Measurements from ENCODE around the gene MT1X. TPM values are rescaled to one million over a fixed set of nuclear protein-coding genes. Genes with fewer than 3 reads are reported as not detected.

The MT1X gene
- total and polyA plus RNA-seq, 2 experiments from 2014 or later: 293 to 942 TPM

DNA sequence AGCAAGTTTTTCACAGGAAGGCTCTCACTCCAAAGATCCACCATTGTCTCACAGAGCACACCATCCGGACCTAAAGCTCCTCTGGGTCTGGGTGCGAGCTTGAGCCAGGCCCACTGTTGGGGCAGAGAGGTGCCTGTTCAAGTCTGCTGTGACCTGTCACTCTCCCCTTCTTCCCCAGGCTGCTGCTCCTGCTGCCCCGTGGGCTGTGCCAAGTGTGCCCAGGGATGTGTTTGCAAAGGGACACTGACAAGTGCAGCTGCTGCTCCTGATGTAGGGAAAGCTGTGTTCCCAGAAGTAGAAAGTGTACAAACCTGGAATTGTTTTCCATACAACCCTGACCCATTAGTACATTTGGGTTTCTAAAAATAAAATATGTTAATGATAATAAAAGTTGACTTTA, 4.8 kb upstream of the MT1X start (continued):
- TF ChIP-seq, protein P1, sequence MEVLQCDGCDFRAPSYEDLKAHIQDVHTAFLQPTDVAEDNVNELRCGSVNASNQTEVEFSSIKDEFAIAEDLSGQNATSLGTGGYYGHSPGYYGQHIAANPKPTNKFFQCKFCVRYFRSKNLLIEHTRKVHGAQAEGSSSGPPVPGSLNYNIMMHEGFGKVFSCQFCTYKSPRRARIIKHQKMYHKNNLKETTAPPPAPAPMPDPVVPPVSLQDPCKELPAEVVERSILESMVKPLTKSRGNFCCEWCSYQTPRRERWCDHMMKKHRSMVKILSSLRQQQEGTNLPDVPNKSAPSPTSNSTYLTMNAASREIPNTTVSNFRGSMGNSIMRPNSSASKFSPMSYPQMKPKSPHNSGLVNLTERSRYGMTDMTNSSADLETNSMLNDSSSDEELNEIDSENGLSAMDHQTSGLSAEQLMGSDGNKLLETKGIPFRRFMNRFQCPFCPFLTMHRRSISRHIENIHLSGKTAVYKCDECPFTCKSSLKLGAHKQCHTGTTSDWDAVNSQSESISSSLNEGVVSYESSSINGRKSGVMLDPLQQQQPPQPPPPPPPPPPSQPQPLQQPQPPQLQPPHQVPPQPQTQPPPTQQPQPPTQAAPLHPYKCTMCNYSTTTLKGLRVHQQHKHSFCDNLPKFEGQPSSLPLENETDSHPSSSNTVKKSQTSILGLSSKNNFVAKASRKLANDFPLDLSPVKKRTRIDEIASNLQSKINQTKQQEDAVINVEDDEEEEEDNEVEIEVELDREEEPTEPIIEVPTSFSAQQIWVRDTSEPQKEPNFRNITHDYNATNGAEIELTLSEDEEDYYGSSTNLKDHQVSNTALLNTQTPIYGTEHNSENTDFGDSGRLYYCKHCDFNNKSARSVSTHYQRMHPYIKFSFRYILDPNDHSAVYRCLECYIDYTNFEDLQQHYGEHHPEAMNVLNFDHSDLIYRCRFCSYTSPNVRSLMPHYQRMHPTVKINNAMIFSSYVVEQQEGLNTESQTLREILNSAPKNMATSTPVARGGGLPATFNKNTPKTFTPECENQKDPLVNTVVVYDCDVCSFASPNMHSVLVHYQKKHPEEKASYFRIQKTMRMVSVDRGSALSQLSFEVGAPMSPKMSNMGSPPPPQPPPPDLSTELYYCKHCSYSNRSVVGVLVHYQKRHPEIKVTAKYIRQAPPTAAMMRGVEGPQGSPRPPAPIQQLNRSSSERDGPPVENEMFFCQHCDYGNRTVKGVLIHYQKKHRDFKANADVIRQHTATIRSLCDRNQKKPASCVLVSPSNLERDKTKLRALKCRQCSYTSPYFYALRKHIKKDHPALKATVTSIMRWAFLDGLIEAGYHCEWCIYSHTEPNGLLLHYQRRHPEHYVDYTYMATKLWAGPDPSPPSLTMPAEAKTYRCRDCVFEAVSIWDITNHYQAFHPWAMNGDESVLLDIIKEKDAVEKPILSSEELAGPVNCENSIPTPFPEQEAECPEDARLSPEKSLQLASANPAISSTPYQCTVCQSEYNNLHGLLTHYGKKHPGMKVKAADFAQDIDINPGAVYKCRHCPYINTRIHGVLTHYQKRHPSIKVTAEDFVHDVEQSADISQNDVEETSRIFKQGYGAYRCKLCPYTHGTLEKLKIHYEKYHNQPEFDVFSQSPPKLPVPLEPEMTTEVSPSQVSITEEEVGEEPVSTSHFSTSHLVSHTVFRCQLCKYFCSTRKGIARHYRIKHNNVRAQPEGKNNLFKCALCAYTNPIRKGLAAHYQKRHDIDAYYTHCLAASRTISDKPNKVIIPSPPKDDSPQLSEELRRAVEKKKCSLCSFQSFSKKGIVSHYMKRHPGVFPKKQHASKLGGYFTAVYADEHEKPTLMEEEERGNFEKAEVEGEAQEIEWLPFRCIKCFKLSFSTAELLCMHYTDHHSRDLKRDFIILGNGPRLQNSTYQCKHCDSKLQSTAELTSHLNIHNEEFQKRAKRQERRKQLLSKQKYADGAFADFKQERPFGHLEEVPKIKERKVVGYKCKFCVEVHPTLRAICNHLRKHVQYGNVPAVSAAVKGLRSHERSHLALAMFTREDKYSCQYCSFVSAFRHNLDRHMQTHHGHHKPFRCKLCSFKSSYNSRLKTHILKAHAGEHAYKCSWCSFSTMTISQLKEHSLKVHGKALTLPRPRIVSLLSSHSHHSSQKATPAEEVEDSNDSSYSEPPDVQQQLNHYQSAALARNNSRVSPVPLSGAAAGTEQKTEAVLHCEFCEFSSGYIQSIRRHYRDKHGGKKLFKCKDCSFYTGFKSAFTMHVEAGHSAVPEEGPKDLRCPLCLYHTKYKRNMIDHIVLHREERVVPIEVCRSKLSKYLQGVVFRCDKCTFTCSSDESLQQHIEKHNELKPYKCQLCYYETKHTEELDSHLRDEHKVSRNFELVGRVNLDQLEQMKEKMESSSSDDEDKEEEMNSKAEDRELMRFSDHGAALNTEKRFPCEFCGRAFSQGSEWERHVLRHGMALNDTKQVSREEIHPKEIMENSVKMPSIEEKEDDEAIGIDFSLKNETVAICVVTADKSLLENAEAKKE (CRISPR knock-in tag; IDR thresholded peaks at IDR 0.05): no peak
- TF ChIP-seq EZH2phosphoT487 (IDR thresholded peaks at IDR 0.05; ENCODE audit: unreplicated experiment): no peak

- H3K27me3 ChIP-seq (ENCODE audit: insufficient read depth): peaks cover 24% of the 10 kb centered on the region
- H3K9me2 ChIP-seq (ENCODE audit: insufficient read depth): no peaks in the 10 kb centered on the region
- Mint-ChIP-seq H3K4me1 (peaks cover 47% of the 10 kb centered on the region), H3K36me3 (ENCODE audit: low read depth) (peaks cover 16% of the 10 kb centered on the region), H3K27ac (no peak overlapping the region), H3K9me3 (no peaks in the 10 kb centered on the region), H3K4me3 (no peak overlapping the region), H3K27me3 (ENCODE audit: insufficient read depth, low read depth, poor library complexity) (peaks cover 45% of the 10 kb centered on the region)
- DNase-seq (ENCODE audit: low spot score) (no peak), ATAC-seq (no peak)
- peaks cover 14% of the 10 kb centered on the region for H3F3A ChIP-seq (replicated peaks; ENCODE audit: low read depth)
- H3K4me1 ChIP-seq (ENCODE audit: insufficient read depth): peaks cover 48% of the 10 kb centered on the region
- H4K20me1 ChIP-seq (replicated peaks; ENCODE audit: insufficient read depth): no peaks in the 10 kb centered on the region
- H3K4me2 ChIP-seq: no peak overlapping the region
- H3K4me3 ChIP-seq: no peak overlapping the region
- H3K27ac ChIP-seq (ENCODE audit: low read depth): no peak overlapping the region
- no peaks in the 10 kb centered on the region for H3K36me3 ChIP-seq (ENCODE audit: insufficient read depth)
- H3K79me2 ChIP-seq (replicated peaks; ENCODE audit: insufficient read depth): peaks cover 14% of the 10 kb centered on the region
- TF ChIP-seq JUNB (IDR thresholded peaks at IDR 0.05; ENCODE audit: unreplicated experiment) (no peak), CREB1 (CRISPR knock-in tag; IDR thresholded peaks at IDR 0.05; ENCODE audit: low read depth) (no peak), ZNF331 (CRISPR knock-in tag; IDR thresholded peaks at IDR 0.05; ENCODE audit: low read depth) (no peak), EZH2 (IDR thresholded peaks at IDR 0.05; ENCODE audit: low read depth, unreplicated experiment) (no peak)
- TF ChIP-seq, protein P2, sequence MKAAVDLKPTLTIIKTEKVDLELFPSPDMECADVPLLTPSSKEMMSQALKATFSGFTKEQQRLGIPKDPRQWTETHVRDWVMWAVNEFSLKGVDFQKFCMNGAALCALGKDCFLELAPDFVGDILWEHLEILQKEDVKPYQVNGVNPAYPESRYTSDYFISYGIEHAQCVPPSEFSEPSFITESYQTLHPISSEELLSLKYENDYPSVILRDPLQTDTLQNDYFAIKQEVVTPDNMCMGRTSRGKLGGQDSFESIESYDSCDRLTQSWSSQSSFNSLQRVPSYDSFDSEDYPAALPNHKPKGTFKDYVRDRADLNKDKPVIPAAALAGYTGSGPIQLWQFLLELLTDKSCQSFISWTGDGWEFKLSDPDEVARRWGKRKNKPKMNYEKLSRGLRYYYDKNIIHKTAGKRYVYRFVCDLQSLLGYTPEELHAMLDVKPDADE (IDR thresholded peaks at IDR 0.05): no peak
- TF ChIP-seq, protein P3, sequence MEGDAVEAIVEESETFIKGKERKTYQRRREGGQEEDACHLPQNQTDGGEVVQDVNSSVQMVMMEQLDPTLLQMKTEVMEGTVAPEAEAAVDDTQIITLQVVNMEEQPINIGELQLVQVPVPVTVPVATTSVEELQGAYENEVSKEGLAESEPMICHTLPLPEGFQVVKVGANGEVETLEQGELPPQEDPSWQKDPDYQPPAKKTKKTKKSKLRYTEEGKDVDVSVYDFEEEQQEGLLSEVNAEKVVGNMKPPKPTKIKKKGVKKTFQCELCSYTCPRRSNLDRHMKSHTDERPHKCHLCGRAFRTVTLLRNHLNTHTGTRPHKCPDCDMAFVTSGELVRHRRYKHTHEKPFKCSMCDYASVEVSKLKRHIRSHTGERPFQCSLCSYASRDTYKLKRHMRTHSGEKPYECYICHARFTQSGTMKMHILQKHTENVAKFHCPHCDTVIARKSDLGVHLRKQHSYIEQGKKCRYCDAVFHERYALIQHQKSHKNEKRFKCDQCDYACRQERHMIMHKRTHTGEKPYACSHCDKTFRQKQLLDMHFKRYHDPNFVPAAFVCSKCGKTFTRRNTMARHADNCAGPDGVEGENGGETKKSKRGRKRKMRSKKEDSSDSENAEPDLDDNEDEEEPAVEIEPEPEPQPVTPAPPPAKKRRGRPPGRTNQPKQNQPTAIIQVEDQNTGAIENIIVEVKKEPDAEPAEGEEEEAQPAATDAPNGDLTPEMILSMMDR (conservative IDR thresholded peaks at IDR 0.05; ENCODE audit: low read depth in 2 of 2): no peak
- H2AFZ ChIP-seq: no peak overlapping the region
Observed at GRCh38 chr16:56679078-56679730, 3.1 kb upstream of the MT1X start.
